ENCODE measurements around the gene PDK1. TPM values are rescaled to one million over a fixed set of nuclear protein-coding genes. Genes with fewer than 3 reads are reported as not detected.

PDK1 gene
- total RNA-seq (19.2 TPM), polyA plus RNA-seq (ENCODE audit: insufficient read depth, low read depth, low replicate concordance) (4.6 TPM)
- long read RNA-seq, donor 1, full-length matches to known transcripts = 4 of 4 reads
- long read RNA-seq, donor 1, partial matches to known transcripts = 0 of 4 reads
- long read RNA-seq, donor 1, other reads (novel, unspliced or antisense) = 0 of 4 reads
- long read RNA-seq, donor 2, full-length matches to known transcripts = 2 of 2 reads
- long read RNA-seq, donor 2, partial matches to known transcripts = 0 of 2 reads
- long read RNA-seq, donor 2, other reads (novel, unspliced or antisense) = 0 of 2 reads
- long read RNA-seq, donor 3, full-length matches to known transcripts = 2 of 2 reads
- long read RNA-seq, donor 3, partial matches to known transcripts = 0 of 2 reads
- long read RNA-seq, donor 3, other reads (novel, unspliced or antisense) = 0 of 2 reads
- long read RNA-seq, donor 4 = 0 reads
- long read RNA-seq, donor 5 = 0 reads
- long read RNA-seq, donor 6, full-length matches to known transcripts = 1 of 1 reads
- long read RNA-seq, donor 6, partial matches to known transcripts = 0 of 1 reads
- long read RNA-seq, donor 6, other reads (novel, unspliced or antisense) = 0 of 1 reads
- long read RNA-seq, donor 7, partial matches to known transcripts = 3 of 5 reads
- long read RNA-seq, donor 7, other reads (novel, unspliced or antisense) = 1 of 5 reads
- long read RNA-seq, donor 8 = 0 reads
- long read RNA-seq, donor 9, full-length matches to known transcripts = 1 of 1 reads
- long read RNA-seq, donor 9, partial matches to known transcripts = 0 of 1 reads
- long read RNA-seq, donor 9, other reads (novel, unspliced or antisense) = 0 of 1 reads
- long read RNA-seq, donor 10, full-length matches to known transcripts = 2 of 2 reads
- long read RNA-seq, donor 10, partial matches to known transcripts = 0 of 2 reads
- long read RNA-seq, donor 10, other reads (novel, unspliced or antisense) = 0 of 2 reads

DNA sequence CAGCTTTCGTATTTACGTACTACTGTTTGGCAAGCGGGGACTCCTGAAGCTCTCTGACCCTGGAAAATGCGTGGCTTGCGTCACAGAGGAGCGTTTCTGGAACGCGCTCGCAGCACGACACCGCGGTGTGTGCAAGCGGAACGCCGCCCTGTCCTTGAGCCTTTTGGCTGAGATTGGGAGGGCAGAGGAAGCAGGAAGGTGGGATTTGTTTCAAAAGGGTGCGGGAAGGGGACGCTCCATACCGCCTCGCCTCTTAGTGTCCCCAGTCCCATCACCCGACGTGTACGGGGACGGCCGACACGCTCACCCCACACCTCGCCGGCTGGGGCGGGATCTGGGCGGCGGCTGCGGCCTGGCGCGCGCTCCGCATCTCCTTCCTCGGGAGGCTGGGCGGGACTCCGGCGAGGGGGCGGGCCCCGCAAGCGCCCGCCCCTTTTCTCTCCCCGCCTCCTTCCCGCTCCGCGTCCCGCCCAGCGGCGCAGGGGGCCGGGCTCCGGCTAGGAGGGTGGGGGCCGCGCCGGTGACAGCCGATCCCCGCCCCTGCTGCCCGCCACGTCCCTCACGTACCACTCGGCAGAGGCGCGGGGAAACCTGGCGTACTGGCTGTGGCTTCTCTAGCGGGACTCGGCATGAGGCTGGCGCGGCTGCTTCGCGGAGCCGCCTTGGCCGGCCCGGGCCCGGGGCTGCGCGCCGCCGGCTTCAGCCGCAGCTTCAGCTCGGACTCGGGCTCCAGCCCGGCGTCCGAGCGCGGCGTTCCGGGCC is at the start of gene PDK1:
Gene PDK1, plus strand, starts transcription at position 569 of the 762 bp plus-strand sequence. Its CDS starts 61 bp downstream, at position 630.
- no peak for FAIRE-seq
- H3K27me3 ChIP-seq (ENCODE audit: control insufficient read depth, insufficient read depth, low read length) = no peaks in the 10 kb centered on the region
- H3K27ac ChIP-seq (ENCODE audit: low read depth in 2 of 2, low read length in 2 of 2) = peak within 1 kb of the TSS; percentile 76 to 92
- TF ChIP-seq, protein P1, sequence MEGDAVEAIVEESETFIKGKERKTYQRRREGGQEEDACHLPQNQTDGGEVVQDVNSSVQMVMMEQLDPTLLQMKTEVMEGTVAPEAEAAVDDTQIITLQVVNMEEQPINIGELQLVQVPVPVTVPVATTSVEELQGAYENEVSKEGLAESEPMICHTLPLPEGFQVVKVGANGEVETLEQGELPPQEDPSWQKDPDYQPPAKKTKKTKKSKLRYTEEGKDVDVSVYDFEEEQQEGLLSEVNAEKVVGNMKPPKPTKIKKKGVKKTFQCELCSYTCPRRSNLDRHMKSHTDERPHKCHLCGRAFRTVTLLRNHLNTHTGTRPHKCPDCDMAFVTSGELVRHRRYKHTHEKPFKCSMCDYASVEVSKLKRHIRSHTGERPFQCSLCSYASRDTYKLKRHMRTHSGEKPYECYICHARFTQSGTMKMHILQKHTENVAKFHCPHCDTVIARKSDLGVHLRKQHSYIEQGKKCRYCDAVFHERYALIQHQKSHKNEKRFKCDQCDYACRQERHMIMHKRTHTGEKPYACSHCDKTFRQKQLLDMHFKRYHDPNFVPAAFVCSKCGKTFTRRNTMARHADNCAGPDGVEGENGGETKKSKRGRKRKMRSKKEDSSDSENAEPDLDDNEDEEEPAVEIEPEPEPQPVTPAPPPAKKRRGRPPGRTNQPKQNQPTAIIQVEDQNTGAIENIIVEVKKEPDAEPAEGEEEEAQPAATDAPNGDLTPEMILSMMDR (IDR thresholded peaks at IDR 0.05; ENCODE audit: borderline replicate concordance, extremely low read depth, insufficient read depth) = no peak
- H3K9me3 ChIP-seq (ENCODE audit: control insufficient read depth in 2 of 3, insufficient read depth in 1 of 3, low read length in 3 of 3) = no peaks in the 10 kb centered on the region
- peak within 1 kb of the TSS; percentile 91 to 92 (median 91) for H3K4me3 ChIP-seq (ENCODE audit: low read length in 3 of 3)
- H3K9ac ChIP-seq (ENCODE audit: low read length in 3 of 3) = peak within 1 kb of the TSS; percentile 65 to 84 (median 79)
- intact Hi-C loops (cut with DNase I) = no loop called here
- DNase-seq = peak; percentile 91 to 96 (median 94)
- H3K36me3 ChIP-seq (ENCODE audit: control insufficient read depth in 2 of 3, insufficient read depth in 3 of 3, low read length in 3 of 3) = no peaks in the 10 kb centered on the region
- peaks cover 0 to 8% (median 5%) of the 10 kb centered on the region in 3 donors for H3K4me1 ChIP-seq (ENCODE audit: control insufficient read depth in 2 of 3, insufficient read depth in 2 of 3, low read depth in 1 of 3, low read length in 3 of 3)

DNA sequence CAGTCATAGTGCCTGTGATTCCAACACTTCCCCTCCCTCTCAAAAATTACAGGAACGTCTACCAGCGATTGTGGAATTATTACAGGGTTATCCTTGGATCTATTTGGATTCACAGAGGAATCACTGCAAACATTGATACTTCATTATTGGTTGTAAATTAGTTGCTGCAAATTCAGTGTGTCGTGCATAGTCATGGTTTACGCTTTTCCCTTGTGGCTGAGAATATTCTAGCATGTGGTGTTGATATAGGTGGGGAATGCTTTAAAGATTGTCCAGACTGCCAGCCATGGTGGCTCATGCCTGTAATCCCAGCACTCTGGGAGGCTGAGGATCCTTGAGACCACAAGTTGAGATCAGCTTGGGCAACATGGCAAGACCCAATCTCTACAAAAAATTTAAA is 48.7 kb upstream of the PDK1 start:
- H3K36me3 ChIP-seq (ENCODE audit: control insufficient read depth in 2 of 3, insufficient read depth in 3 of 3, low read length in 3 of 3) = peaks cover 0 to 15% (median 11%) of the 10 kb centered on the region in 3 donors
- H3K4me3 ChIP-seq (ENCODE audit: low read length in 3 of 3) = no peak overlapping the region
- peaks cover 0 to 12% (median 4%) of the 10 kb centered on the region in 3 donors for H3K9me3 ChIP-seq (ENCODE audit: control insufficient read depth in 2 of 3, insufficient read depth in 1 of 3, low read length in 3 of 3)
- no peak overlapping the region for H3K9ac ChIP-seq (ENCODE audit: low read length in 3 of 3)
- no peak overlapping the region for H3K27ac ChIP-seq (ENCODE audit: low read depth in 2 of 2, low read length in 2 of 2)
- intact Hi-C loops (cut with DNase I) = no loop called here
- FAIRE-seq (no peak), DNase-seq (no peak)
- H3K27me3 ChIP-seq (ENCODE audit: control insufficient read depth, insufficient read depth, low read length) = no peaks in the 10 kb centered on the region
- TF ChIP-seq, protein P1 (IDR thresholded peaks at IDR 0.05; ENCODE audit: borderline replicate concordance, extremely low read depth, insufficient read depth) = no peak
- H3K4me1 ChIP-seq (ENCODE audit: control insufficient read depth in 2 of 3, insufficient read depth in 2 of 3, low read depth in 1 of 3, low read length in 3 of 3) = no peaks in the 10 kb centered on the region

DNA sequence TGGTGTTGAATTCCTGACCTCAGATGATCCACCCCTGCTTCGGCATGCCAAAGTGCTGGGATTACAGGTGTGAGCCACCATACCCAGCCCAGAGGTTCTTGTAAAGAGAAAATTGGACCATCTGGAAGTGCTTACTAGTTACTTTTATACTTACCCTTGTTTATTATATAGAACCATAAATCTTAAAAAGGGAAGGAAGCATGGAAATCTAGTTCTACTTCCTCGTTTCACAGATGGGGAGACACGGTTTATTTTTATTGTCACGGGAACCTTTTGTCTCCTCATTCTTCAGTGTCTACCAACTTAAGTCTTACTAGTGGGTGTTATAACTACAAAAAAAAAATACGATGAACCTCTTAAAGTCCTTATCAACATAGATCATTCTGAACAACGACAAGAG is 45.8 kb upstream of the PDK1 start:
- TF ChIP-seq, protein P1 (IDR thresholded peaks at IDR 0.05; ENCODE audit: borderline replicate concordance, extremely low read depth, insufficient read depth) = no peak
- intact Hi-C loops (cut with DNase I) = no loop called here
- H3K36me3 ChIP-seq (ENCODE audit: control insufficient read depth in 2 of 3, insufficient read depth in 3 of 3, low read length in 3 of 3) = peaks cover 0 to under 1% (median 0%) of the 10 kb centered on the region in 3 donors
- no peak overlapping the region for H3K27ac ChIP-seq (ENCODE audit: low read depth in 2 of 2, low read length in 2 of 2)
- peaks cover 0 to 27% (median 6%) of the 10 kb centered on the region in 3 donors for H3K9me3 ChIP-seq (ENCODE audit: control insufficient read depth in 2 of 3, insufficient read depth in 1 of 3, low read length in 3 of 3)
- no peak overlapping the region for H3K4me3 ChIP-seq (ENCODE audit: low read length in 3 of 3)
- FAIRE-seq = no peak
- DNase-seq = no peak
- H3K4me1 ChIP-seq (ENCODE audit: control insufficient read depth in 2 of 3, insufficient read depth in 2 of 3, low read depth in 1 of 3, low read length in 3 of 3) = no peaks in the 10 kb centered on the region
- H3K9ac ChIP-seq (ENCODE audit: low read length in 3 of 3) = no peak overlapping the region
- no peaks in the 10 kb centered on the region for H3K27me3 ChIP-seq (ENCODE audit: control insufficient read depth, insufficient read depth, low read length)
